ENCODE measurements around the gene EYA2.

Gene EYA2

GRCh38 chr20:46893877-46894578 is 615 bp upstream of the EYA2 start:
- no peaks in the 10 kb centered on the region for H3K27me3 ChIP-seq (ENCODE audit: insufficient read depth, low read length, poor library complexity, severe bottlenecking)
- H3K4me1 ChIP-seq (ENCODE audit: insufficient read depth, low read length, poor library complexity, severe bottlenecking) = no peaks in the 10 kb centered on the region
- no peak overlapping the region for H2AFZ ChIP-seq (ENCODE audit: low read length)
- H3K79me2 ChIP-seq (ENCODE audit: insufficient read depth, low read length) = no peaks in the 10 kb centered on the region
- H3K9me2 ChIP-seq (replicated peaks; ENCODE audit: low read depth, low read length) = no peaks in the 10 kb centered on the region
- no peaks in the 10 kb centered on the region for H3K9me3 ChIP-seq (ENCODE audit: insufficient read depth, low read depth, low read length)
- no peak overlapping the region for H3K4me2 ChIP-seq (ENCODE audit: low read depth, low read length, poor library complexity, severe bottlenecking)
- H4K20me1 ChIP-seq (ENCODE audit: insufficient read depth, low read length, poor library complexity, severe bottlenecking) = no peaks in the 10 kb centered on the region
- H3K36me3 ChIP-seq (ENCODE audit: insufficient read depth, low read length) = no peaks in the 10 kb centered on the region
- no peaks in the 10 kb centered on the region for H3F3A ChIP-seq (ENCODE audit: low read depth)
- H3K4me3 ChIP-seq (ENCODE audit: low read length, poor library complexity, severe bottlenecking) = no peak overlapping the region
- TF ChIP-seq EZH2phosphoT487 (IDR thresholded peaks at IDR 0.05; ENCODE audit: borderline replicate concordance) = no peak
- TF ChIP-seq, protein P1, sequence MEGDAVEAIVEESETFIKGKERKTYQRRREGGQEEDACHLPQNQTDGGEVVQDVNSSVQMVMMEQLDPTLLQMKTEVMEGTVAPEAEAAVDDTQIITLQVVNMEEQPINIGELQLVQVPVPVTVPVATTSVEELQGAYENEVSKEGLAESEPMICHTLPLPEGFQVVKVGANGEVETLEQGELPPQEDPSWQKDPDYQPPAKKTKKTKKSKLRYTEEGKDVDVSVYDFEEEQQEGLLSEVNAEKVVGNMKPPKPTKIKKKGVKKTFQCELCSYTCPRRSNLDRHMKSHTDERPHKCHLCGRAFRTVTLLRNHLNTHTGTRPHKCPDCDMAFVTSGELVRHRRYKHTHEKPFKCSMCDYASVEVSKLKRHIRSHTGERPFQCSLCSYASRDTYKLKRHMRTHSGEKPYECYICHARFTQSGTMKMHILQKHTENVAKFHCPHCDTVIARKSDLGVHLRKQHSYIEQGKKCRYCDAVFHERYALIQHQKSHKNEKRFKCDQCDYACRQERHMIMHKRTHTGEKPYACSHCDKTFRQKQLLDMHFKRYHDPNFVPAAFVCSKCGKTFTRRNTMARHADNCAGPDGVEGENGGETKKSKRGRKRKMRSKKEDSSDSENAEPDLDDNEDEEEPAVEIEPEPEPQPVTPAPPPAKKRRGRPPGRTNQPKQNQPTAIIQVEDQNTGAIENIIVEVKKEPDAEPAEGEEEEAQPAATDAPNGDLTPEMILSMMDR (conservative IDR thresholded peaks at IDR 0.05; ENCODE audit: low read length) = no peak
- no peak overlapping the region for H3K9ac ChIP-seq (ENCODE audit: low read depth, low read length, poor library complexity, severe bottlenecking)

DNA sequence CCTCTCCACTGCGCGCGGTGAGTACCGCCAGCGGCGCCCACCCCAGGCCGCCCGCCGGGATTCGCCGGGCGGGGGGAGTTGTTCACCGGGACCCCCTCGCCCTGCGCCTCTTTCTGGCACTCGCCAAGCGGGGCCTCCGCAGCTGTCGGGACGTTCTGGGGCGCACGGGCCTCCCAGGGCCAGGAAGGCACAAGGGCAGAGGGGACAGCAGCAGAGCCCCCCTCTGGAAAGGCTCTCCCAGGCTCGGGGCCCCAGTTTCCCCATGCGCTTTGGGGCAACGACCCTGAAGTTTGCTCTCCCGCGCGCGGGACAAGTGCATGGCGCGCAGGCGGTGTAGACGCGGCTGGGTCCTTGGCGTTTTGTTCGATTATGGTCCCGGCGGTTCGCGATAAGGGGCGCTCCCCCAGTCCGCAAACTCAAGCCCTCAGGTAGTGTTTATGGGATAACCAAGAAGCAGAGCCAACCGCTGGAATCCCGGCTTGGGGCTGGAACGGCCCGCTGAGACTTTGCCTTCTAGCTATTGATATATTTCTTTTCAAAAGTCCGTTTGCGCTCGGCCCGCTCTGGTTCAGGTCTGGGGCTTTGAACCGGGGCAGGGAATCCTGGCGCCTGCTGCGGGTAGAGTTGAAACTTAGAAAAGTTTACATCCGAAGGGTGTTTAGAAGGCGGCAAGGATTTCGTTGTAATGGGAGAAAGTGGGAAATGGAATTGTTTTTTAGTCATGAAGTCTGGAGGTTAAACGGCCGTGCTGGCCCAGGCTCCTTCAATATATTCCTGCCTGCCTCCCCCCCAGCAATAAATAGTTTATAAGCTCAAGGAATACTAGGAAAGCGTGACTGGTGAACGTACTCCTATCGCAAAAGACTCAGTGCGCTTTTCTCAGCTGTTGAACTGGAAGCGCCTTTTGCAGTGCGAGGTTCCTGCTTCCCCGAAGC is 595 bp downstream of the EYA2 start:
- H3K36me3 ChIP-seq (ENCODE audit: insufficient read depth, low read length) = no peaks in the 10 kb centered on the region
- H4K20me1 ChIP-seq (ENCODE audit: insufficient read depth, low read length, poor library complexity, severe bottlenecking) = no peaks in the 10 kb centered on the region
- H3K4me3 ChIP-seq (ENCODE audit: low read length, poor library complexity, severe bottlenecking) = no peak overlapping the region
- no peaks in the 10 kb centered on the region for H3K4me1 ChIP-seq (ENCODE audit: insufficient read depth, low read length, poor library complexity, severe bottlenecking)
- H3K4me2 ChIP-seq (ENCODE audit: low read depth, low read length, poor library complexity, severe bottlenecking) = no peak overlapping the region
- no peak overlapping the region for H2AFZ ChIP-seq (ENCODE audit: low read length)
- no peaks in the 10 kb centered on the region for H3K79me2 ChIP-seq (ENCODE audit: insufficient read depth, low read length)
- H3K9me3 ChIP-seq (ENCODE audit: insufficient read depth, low read depth, low read length) = no peaks in the 10 kb centered on the region
- no peaks in the 10 kb centered on the region for H3K9me2 ChIP-seq (replicated peaks; ENCODE audit: low read depth, low read length)
- no peaks in the 10 kb centered on the region for H3F3A ChIP-seq (ENCODE audit: low read depth)
- no peak overlapping the region for H3K9ac ChIP-seq (ENCODE audit: low read depth, low read length, poor library complexity, severe bottlenecking)
- H3K27me3 ChIP-seq (ENCODE audit: insufficient read depth, low read length, poor library complexity, severe bottlenecking) = no peaks in the 10 kb centered on the region
- TF ChIP-seq, protein P1 (conservative IDR thresholded peaks at IDR 0.05; ENCODE audit: low read length) = no peak
- no peak for TF ChIP-seq EZH2phosphoT487 (IDR thresholded peaks at IDR 0.05; ENCODE audit: borderline replicate concordance)

DNA sequence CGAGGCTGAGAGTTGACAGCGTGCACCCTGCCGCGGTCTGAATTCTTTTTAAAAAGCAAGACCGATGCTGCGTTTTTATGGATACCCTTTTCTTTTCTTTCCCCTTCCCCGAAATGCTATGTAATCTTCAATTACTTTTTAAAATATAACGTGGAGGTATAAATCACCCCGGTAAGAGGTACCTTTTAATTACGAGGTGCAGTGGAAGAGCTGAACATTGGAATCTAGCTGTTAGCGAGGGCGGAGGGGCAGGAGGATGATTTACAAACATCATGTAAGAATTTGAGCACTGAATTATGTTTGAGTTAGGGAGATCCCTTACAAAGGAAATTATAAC is 1.2 kb downstream of the EYA2 start:
- H3K9me3 ChIP-seq (ENCODE audit: insufficient read depth, low read depth, low read length) = no peaks in the 10 kb centered on the region
- H3K9ac ChIP-seq (ENCODE audit: low read depth, low read length, poor library complexity, severe bottlenecking) = no peak overlapping the region
- no peaks in the 10 kb centered on the region for H3K27me3 ChIP-seq (ENCODE audit: insufficient read depth, low read length, poor library complexity, severe bottlenecking)
- H3K4me2 ChIP-seq (ENCODE audit: low read depth, low read length, poor library complexity, severe bottlenecking) = no peak overlapping the region
- H3K79me2 ChIP-seq (ENCODE audit: insufficient read depth, low read length) = no peaks in the 10 kb centered on the region
- H3F3A ChIP-seq (ENCODE audit: low read depth) = no peaks in the 10 kb centered on the region
- no peak overlapping the region for H3K4me3 ChIP-seq (ENCODE audit: low read length, poor library complexity, severe bottlenecking)
- H2AFZ ChIP-seq (ENCODE audit: low read length) = no peak overlapping the region
- no peaks in the 10 kb centered on the region for H3K36me3 ChIP-seq (ENCODE audit: insufficient read depth, low read length)
- no peaks in the 10 kb centered on the region for H3K9me2 ChIP-seq (replicated peaks; ENCODE audit: low read depth, low read length)
- no peaks in the 10 kb centered on the region for H4K20me1 ChIP-seq (ENCODE audit: insufficient read depth, low read length, poor library complexity, severe bottlenecking)
- TF ChIP-seq, protein P1 (conservative IDR thresholded peaks at IDR 0.05; ENCODE audit: low read length) = no peak
- TF ChIP-seq EZH2phosphoT487 (IDR thresholded peaks at IDR 0.05; ENCODE audit: borderline replicate concordance) = no peak
- no peaks in the 10 kb centered on the region for H3K4me1 ChIP-seq (ENCODE audit: insufficient read depth, low read length, poor library complexity, severe bottlenecking)

Data from Loucy (cell line).